DMS79 (cell line): ENCODE data around the gene KRTAP5-4.
A peak's percentile ranks its signal among the peaks of the same experiment; 100 is the strongest.
"Not testable (repeated sequence)": the region's sequence is repeated elsewhere in the genome, so short reads cannot be mapped to it uniquely, and the experiment has no call there.

Experiments used
- DNase-seq: peaks from one replicate; lab custom pipeline; 2025; lab: John Stamatoyannopoulos, UW

The KRTAP5-4 gene

DNA sequence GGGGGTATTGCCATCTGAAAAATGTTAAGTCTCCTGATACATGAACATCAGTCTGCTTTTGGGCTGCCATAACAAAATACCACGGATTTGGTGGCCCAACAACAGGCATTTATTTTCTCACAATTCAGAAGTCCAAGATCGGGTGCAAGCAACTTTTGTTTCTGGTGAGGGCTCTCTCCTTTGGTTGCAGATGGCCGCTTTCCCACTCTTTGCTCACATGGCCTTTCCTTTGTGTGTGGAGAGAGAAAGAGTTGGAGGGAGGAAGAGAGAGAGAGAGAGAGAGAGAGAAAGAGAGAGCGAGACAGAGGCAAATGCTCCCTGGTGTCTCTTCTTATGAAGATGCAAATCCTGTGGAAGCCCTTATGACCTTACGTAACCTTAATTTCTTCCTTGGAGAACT lies 21.3 kb downstream of the KRTAP5-4 start:
- DNase-seq, result no peak

DNA sequence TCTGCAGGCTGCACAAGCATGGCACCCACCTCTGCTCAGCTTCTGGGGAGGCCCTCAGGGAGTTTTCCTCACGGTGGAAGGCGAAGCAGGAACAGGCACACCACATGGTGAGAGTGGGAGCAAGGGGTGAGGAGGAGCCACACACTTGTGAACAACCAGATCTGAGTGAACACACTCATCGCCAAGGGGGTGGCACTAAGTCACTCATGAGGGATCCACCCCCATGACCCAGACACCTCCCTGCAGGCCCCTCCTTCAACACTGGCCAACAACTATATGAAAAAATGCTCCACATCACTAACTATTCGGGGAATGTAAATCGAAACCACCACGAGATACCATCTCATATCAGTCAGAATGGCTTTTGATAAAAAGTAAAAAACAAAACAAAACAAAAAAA lies 23.1 kb downstream of the KRTAP5-4 start:
- DNase-seq, result no peak

DNA sequence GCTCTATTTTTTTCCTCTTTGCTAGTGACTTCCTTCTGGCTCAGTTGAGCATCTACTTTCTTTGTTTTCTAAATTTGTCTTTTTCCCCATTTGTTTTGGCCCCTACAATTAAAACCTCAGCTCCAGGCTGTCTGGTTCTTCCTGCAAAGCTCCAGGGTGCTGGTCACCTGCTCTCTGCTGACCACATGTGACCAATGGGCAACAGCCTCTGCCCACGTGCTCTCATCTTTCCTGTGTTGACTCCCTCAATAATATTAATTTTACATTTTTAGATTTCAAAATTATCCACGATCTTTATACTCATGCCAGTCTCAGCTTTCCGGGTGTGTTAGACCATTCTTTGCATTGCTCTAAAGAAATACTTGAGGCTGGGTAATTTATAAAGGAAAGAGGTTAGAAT lies 23.5 kb downstream of the KRTAP5-4 start:
- not testable (repeated sequence) for DNase-seq

DNA sequence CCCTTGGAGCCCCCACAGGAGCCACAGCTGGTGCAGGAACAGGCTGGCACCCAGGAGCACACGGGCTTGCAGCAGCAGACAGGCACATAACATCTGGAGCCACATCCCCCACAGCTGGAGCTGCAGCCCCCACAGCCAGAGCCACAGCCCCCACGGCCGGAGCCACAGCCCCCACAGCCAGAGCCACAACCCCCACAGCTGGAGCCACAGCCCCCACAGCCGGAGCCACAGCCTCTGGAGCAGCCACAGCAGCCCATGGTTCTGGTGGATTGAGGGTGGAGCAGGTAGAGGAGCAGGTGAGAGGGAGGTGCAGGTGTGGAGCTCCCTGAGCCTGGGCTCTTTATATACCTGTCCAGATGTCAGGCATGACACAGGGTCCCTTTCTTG lies 24.0 kb downstream of the KRTAP5-4 start, which contains the start of gene KRTAP5-2:
TSS of gene KRTAP5-2 (minus strand) at position 301 of the 387 bp plus-strand sequence. CDS start at position 257, 44 bp downstream.
- no peak for DNase-seq

DNA sequence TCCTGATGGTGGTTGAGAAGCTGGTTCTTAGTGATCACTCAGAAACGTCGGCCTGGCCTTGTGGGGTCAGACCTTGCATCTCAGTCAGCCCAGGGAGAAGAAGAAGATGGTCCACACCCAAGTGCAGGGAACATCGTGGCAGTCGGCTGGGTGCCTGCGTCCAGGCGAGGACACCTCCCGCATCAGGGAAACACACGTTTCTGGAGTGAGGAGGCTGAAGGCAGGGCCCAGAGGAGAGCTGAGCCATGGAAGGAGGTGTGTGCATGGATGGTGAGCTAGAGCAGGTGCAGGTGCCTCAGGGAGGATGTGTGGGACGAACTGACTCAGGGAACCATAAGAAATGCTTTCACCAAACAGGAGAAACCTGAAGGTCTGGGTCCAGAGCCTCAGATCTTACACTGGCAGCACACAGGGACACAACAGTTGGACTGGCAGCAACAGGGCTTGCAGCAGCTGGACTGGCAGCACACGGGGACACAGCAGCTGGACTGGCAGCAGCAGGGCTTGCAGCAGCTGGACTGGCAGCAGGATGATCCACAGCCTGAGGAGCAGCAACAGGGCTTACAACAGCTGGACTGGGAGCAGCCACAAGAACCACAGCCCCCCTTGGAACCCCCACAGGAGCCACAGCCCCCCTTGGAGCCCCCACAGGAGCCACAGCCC lies 24.5 kb downstream of the KRTAP5-4 start:
- DNase-seq, result no peak

DNA sequence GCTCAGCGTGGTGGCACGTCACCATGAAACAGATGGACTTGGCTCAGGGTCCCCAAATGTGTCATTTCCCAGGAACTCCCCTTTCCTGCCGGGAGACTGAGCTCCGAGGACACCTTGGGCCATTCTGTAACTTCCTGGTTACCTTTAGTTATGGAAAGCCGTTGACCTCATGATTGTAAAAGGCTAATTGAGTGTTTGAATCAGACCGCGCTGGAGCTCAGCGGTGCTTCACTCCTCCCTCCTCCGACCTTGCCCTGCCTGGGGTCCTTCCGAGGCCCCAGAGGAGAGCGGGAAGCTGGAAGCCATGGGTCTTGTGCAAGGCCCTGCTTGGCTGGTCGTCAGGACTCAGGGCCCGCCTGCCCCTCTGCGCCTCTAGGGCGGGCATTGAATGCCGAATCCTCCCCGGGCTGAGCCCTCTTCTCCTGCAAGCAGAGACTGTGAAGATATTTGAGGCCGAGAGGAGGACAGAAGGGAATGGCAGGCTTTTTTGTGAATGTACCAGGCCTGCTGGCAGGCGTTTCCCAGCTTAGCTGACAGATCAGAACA lies 25.3 kb downstream of the KRTAP5-4 start:
- DNase-seq, result not testable (repeated sequence)

DNA sequence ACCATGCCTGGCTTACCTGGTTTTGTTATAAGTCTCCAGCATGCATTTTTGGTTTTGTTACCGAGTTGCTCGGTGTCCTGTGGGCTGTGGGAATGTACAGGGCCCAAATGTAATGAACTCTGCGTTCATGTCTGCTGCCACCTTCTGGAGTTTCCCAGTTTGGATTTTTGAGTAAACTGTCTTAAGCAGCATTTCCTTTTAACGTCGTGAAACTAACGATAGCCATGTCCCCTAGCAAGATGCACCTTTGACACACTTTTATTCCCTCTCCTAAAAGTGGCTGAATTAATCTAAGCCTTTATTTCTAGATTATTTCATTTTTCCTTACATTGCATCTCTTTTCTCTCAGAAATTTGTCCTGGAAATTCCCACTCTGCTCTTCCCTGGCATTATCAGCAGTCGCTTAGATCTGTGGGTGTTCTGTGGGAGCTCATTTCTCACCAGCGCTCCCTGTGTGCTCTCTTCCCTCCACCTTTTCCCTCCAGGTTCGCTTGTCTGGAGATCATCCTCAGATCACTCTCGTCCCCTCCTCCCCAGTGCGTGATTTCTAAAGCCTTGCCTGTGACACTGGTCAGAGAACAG lies 25.9 kb downstream of the KRTAP5-4 start:
- not testable (repeated sequence) for DNase-seq

DNA sequence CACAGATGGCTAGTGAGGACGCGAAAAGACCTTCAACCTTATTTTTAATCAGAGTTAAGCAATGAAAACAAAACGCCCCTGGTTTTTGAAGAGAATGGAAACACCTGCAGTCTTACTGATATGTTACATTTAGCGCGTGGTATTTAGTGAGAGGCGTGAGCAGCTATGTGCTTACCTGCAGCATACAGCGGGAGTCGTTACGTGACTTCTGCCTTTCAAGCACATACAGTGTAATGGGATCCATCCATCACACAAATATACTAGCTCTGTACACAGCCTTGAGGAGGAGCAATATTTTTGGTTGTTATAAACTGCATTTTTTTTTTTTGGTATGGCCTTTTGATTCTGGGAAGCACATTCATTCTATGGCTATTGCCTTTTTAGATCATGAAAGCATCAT lies 29.3 kb downstream of the KRTAP5-4 start:
- no peak for DNase-seq

DNA sequence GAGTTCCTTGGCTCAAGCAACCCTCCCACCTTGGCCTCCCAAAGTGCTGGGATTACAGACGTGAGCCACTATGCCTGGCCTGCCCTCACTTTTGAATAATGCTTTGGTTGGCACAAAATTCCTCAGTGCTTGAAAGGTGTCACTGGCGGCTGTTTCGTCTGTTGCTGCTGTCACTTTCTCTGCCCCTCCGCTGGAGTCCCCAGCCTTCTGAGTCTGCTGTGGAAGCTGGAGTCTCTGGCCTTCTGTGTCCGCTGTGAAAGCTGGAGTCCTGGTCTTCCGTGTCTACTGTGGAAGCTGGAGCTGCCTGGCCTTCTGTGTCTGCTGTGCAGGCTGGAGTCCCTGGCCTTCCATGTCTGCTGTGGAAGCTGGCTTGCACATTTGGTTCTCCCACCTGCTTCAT lies 31.9 kb downstream of the KRTAP5-4 start:
- DNase-seq, result no peak

DNA sequence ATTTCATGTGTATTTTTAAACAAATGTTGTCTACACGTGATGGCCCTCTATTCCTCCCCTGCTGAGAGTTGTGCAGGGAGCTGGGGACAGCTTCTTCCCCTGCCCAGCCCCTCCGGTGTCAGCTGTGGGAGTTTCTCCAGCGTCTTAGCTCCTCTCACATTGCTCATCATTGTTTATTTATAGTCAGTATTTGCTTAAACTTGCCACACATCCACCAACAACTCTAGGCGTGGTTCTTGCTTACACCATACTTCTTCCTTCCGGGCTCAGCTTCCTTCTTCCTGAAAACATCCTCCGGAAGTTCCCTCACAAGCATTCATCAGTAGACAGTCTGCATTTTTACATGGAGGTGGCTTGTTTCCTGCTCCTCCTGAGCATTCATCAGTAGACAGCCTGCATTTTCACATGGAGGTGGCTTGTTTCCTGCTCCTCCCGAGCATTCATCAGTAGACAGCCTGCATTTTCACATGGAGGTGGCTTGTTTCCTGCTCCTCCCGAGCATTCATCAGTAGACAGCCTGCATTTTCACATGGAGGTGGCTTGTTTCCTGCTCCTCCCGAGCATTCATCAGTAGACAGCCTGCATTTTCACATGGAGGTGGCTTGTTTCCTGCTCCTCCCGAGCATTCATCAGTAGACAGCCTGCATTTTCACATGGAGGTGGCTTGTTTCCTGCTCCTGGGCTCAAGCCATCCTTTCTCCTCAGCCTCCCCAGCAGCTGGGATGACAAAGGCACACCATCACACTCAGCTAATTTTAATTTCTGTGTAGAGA lies 32.6 kb downstream of the KRTAP5-4 start:
- not testable (repeated sequence) for DNase-seq

DNA sequence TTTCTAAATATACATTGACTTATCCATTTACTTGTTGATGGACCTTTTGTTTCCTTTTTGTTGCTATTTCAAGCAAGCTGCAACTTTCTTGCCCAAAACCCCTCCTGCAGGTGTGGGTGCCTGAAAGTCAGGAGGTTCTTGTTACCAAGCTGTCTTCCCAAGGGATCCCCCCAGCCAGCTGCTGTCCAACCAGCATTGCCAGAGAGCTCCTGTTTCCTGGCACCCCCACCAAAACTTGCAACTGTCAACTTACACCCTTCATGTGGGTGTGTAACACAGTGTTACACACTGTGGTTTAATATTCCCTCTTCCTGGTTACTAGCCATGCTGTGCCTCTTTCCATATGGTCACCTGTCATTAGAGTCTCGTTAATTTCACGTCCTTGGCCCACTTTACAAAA lies 35.2 kb downstream of the KRTAP5-4 start:
- DNase-seq, result no peak

DNA sequence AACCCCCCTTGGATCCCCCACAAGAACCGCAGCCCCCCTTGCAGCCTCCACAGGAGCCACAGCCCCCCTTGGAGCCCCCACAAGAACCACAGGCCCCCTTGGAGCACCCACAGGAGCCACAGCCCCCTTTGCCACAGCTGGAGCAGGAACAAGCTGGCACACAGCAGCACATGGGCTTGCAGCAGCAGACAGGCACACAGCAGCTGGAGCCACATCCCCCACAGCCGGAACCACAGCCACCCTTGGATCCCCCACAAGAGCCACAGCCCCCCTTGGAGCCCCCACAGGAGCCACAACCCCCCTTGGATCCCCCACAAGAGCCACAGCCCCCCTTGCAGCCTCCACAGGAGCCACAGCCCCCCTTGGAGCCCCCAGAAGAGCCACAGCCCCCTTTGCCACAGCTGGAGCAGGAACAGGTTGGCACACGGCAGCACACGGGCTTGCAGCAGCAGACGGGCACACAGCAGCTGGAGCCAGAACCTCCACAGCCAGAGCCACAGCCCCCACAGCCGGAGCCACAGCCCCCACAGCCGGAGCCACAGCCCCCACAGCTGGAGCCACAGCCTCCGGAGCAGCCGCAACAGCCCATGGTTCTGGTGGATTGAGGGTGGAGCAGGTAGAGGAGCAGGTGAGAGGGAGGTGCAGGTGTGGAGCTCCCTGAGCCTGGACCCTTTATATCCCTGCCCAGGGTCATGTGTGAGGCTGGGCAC lies 37.1 kb downstream of the KRTAP5-4 start, which contains the start of gene KRTAP5-1:
TSS of gene KRTAP5-1 (minus strand) at position 623 of the 710 bp plus-strand sequence. CDS start at position 589, 34 bp downstream.
- not testable (repeated sequence) for DNase-seq

DNA sequence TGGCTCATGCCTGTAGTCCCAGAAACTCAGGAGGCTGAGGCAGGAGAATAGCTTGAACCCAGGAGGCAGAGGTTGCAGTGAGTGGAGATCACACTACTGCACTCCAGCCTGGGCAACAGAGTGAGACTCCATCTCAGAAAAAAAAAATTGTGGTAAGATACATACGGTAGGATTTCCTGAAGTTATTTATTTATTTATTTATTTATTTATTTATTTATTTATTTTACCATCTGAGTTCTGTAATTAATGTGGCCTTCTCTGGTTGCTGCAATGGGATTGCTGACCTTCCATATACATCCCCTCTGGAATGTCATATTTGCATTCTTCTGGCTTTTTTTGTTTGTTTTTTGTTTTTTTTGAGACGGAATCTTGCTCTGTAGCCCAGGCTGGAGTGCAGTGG lies 39.0 kb downstream of the KRTAP5-4 start:
- DNase-seq, result not testable (repeated sequence)

DNA sequence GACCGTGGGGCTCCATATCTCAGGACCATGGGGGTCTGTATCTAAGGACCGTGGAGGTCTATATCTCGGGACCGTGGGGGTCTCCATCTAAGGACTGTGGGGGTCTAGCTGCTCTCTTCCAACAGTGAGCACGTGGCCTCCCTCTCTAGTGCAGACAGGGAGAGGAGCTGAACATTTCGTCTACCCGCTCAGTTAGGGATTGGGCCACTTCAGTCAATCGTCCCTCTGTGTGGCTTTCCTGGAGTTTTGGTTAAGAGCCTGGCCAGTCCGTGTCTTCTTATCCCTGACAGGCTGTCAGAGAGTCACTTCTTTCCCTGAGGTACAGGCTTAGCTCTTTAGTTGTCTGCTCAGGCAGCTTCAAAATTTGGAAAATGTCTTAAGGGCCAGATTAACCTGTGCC lies 40.0 kb downstream of the KRTAP5-4 start:
- DNase-seq, result no peak

DNA sequence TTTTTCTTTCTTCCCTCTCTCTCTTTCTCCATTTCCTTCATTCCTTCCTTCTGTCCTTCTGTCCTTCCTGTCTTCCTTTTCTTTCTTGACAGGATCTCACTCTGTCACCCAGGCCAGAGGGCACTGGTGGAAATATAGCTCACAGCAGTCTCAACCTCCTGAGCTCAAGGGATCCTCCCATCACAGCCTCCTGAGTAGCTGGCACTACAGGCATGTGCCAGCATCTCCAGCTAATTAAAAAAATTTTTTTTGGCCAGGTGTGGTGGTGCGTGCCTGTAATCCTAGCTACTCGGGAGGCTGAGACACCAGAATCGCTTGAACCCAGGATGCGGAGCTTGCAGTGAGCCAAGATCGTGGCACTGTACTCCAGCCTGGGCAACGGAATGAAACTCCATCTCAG lies 45.1 kb downstream of the KRTAP5-4 start:
- no peak for DNase-seq

DNA sequence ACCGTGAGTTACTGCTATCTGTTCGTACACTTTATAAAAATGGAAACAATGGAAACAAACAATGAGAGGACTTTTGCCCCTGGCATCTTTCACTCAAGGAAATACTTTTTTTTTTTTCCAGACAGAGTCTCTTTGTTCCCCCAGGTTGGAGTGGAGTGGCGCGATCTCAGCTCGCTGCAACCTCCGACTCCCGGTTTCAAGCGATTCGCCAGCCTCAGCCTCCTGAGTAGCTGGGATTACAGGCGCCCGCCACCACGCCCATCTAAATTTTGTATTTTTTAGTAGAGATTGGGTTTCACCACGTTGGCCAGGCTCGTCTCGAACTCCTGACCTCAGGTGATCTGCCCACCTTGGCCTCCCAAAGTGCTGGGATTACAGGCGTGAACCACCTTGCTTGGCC lies 46.2 kb downstream of the KRTAP5-4 start:
- DNase-seq, result not testable (repeated sequence)

DNA sequence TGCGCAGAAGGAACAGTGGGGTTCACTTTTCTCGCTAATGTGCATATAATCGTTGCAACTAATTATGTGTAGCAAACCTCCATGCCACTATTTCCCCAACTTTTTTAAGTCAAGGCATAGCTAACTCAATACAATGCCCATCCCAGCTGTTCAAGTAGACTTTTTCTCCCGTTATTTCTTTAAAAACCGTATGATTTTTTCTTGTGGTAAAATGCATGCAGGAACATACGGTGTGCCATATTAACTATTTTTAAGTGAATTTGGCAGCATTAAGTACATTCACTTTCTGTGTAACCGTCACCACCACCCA lies 47.0 kb downstream of the KRTAP5-4 start:
- DNase-seq, result no peak

DNA sequence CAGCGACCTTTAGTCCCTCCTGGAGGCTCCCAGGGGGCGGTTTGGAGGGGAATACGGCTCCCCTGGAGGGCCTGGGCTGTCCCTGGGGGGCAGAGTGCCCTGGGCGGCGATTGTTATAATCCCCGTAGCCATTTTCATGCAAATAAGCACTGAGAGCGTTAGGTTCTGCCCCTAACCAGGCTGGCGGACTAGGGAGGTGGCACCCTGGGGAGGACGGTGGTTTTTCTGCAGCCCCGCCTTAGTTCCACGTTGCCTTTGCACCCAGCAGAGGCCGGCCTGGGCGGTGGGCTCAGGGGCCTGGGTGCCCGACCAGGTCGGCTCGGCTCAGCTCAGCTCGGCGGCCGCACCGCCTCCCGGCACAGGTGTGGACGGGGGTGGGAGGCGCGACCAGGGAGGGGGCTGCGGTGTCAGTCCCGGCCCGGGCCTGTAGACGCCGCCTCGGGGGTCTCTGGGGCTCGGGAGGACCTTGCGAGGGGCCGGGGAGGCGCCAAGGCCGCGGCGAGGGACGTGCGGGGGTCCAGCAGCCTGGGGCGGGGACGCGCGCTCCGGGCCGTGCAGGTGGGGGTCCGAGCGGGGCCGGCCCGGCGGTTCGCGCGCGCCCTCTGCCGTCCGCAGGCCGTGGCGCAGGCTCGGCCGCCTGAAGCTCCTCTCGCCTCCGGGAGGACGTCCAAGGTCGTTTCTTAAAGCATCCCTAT lies 47.6 kb downstream of the KRTAP5-4 start:
- peak; percentile 45 for DNase-seq

DNA sequence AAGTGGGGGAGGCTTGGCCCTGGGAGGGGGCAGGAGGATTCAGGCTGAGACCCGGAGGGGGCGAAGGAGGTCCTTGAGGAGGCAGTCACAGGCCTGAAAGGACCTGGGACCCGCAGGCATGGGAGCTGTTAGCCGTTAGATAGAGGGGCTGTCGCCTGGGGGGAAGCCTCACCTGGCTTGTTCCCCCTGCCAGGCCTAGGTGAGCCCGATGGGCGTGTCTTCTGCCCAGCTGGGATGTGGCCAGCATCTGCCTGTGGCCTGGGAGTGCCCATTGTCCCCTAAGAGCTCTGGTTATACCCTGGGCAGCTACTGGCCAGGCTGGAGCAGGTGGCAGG lies 48.1 kb downstream of the KRTAP5-4 start:
- peak; percentile 53 for DNase-seq

DNA sequence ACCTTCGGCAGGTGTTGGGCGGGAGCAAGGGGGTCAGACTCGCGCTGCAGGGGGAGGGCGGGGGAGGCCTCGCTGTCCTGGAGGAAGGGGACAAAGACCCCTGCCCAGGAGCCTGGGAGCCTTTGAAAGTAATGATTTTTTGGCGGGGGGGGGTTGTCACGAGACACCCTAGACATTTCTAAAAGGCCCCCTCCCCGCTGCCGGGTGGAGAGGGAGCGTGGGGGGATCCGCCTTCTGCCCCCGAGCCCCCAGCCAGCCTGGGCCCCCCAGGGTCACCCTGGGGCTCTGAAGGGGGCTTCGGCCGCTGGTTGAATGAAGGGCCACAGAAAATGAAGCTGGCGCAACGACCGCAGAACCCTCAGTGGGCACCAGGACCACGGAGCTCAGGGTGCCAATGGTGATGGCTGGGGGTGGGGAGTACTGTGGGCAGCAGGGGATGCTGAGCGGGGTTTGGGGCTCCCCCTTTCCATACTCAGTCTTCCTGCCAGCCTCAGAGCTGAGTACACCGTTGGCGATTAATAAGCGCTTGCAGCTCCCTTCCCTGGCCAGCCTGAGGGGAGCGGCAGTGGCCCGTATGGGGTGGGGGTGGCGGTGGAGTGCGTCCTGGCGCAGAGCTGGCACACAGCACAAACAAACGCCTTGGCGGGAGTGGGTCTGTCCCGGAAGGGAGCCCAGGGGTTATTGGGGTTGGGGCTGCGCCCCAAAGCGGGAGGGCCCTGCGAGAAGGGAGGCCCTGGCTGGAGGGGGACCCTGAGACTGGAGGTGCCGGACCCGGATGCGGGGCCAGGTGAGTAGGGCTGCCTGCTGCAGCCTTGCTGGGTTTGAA lies 48.6 kb downstream of the KRTAP5-4 start:
- DNase-seq, result no peak
